GM23338 (cell line): ENCODE measurements around the gene CDHR3. TPM values are rescaled to one million over a fixed set of nuclear protein-coding genes. Genes with fewer than 3 reads are reported as not detected.

Source experiments
- ATAC-seq: fragments of 200-7000 bp; cut with Tn5 transposase; 3 replicates; pipeline ENCODE4 v1.9.1; 2020
- DNase-seq: peaks from one replicate; pipeline ENCODE4 v3.0.0-alpha.2; 2015; ENCODE audit warnings: low spot score
- H2AFZ ChIP-seq: fragments of 200-600 bp; sonication (generic); 2 replicates; pipeline ENCODE4 v1.8.0; 2016; ENCODE audit warnings: antibody characterized with exemption, mild to moderate bottlenecking, moderate library complexity
- H3F3A ChIP-seq: fragments of 200-600 bp; sonication (generic); replicated peaks from 2 replicates; pipeline ENCODE4 v1.8.0; 2017; ENCODE audit warnings: antibody characterized with exemption, mixed run types, low read depth
- H3K27ac ChIP-seq: fragments of 200-600 bp; sonication (generic); 2 replicates; pipeline ENCODE4 v1.6.1; 2016; ENCODE audit warnings: low read depth
- H3K27me3 ChIP-seq: fragments of 200-600 bp; sonication (generic); 2 replicates; pipeline ENCODE4 v1.8.0; 2016; ENCODE audit warnings: mild to moderate bottlenecking, mixed run types, moderate library complexity; ENCODE audit not compliant: insufficient read depth
- H3K36me3 ChIP-seq: fragments of 200-600 bp; sonication (generic); 2 replicates; pipeline ENCODE4 v1.8.0; 2016; ENCODE audit warnings: mild to moderate bottlenecking; ENCODE audit not compliant: insufficient read depth
- H3K4me1 ChIP-seq: fragments of 200-600 bp; sonication (generic); 2 replicates; pipeline ENCODE4 v1.8.0; 2016; ENCODE audit warnings: mild to moderate bottlenecking, moderate library complexity; ENCODE audit not compliant: insufficient read depth
- H3K4me2 ChIP-seq: fragments of 200-600 bp; sonication (generic); 2 replicates; pipeline ENCODE4 v1.7.1; 2017; ENCODE audit warnings: mixed run types
- H3K4me3 ChIP-seq: fragments of 200-600 bp; sonication (generic); 2 replicates; pipeline ENCODE4 v1.6.1; 2016; ENCODE audit warnings: mixed run types
- H3K79me2 ChIP-seq: fragments of 200-600 bp; sonication (generic); replicated peaks from 2 replicates; pipeline ENCODE4 v1.8.0; 2017; ENCODE audit warnings: mild to moderate bottlenecking; ENCODE audit not compliant: insufficient read depth
- H3K9me2 ChIP-seq: fragments of 200-600 bp; sonication (generic); 2 replicates; pipeline ENCODE4 v1.8.0; 2017; ENCODE audit not compliant: insufficient read depth
- H4K20me1 ChIP-seq: fragments of 200-600 bp; sonication (generic); replicated peaks from 2 replicates; pipeline ENCODE4 v1.8.0; 2017; ENCODE audit warnings: mild to moderate bottlenecking; ENCODE audit not compliant: insufficient read depth
- H3K27ac Mint-ChIP-seq: 2 replicates; pipeline ENCODE4 v1.8.0; 2020; ENCODE audit warnings: inconsistent platforms, mild to moderate bottlenecking, moderate library complexity, mixed read lengths
- H3K27me3 Mint-ChIP-seq: 3 replicates; pipeline ENCODE4 v1.8.0; 2022; ENCODE audit warnings: low read depth, mild to moderate bottlenecking, moderate library complexity, mixed read lengths, inconsistent platforms; ENCODE audit not compliant: insufficient read depth, poor library complexity
- H3K36me3 Mint-ChIP-seq: 3 replicates; pipeline ENCODE4 v1.8.0; 2021; ENCODE audit warnings: low read depth, mild to moderate bottlenecking, inconsistent platforms, moderate library complexity, mixed read lengths
- H3K4me1 Mint-ChIP-seq: 3 replicates; pipeline ENCODE4 v1.8.0; 2020; ENCODE audit warnings: mild to moderate bottlenecking, inconsistent platforms, mixed read lengths
- H3K4me3 Mint-ChIP-seq: 3 replicates; pipeline ENCODE4 v1.8.0; 2021; ENCODE audit warnings: moderate library complexity, mild to moderate bottlenecking, inconsistent platforms, mixed read lengths
- H3K9me3 Mint-ChIP-seq: 3 replicates; pipeline ENCODE4 v1.8.0; 2020; ENCODE audit warnings: moderate library complexity, mild to moderate bottlenecking, inconsistent platforms, mixed read lengths
- CREB1 ChIP-seq: fragments of 250-450 bp; sonication (Bioruptor Pico); IDR thresholded peaks from 2 replicates; pipeline ENCODE4 v1.5.0; 2020; ENCODE audit warnings: low read depth, mild to moderate bottlenecking, moderate library complexity
- EZH2 ChIP-seq: fragments of 200-600 bp; sonication (generic); IDR thresholded peaks from one replicate; pipeline ENCODE4 v1.8.0; 2017; ENCODE audit warnings: antibody characterized with exemption, mild to moderate bottlenecking, low read depth; ENCODE audit not compliant: unreplicated experiment
- EZH2phosphoT487 ChIP-seq: fragments of 200-600 bp; sonication (generic); IDR thresholded peaks from one replicate; pipeline ENCODE4 v1.8.1; 2018; ENCODE audit warnings: antibody characterized with exemption; ENCODE audit not compliant: unreplicated experiment
- JUNB ChIP-seq: IDR thresholded peaks from one replicate; pipeline ENCODE4 v1.6.1; 2016; ENCODE audit warnings: antibody characterized with exemption; ENCODE audit not compliant: unreplicated experiment
- NANOG ChIP-seq: IDR thresholded peaks from 2 replicates; pipeline ENCODE4 v1.6.1; 2016; ENCODE audit warnings: antibody characterized with exemption, borderline replicate concordance
- POLR2AphosphoS5 ChIP-seq: IDR thresholded peaks from 2 replicates; pipeline ENCODE4 v1.6.1; 2016; ENCODE audit warnings: antibody characterized with exemption, low read depth
- STAT1 ChIP-seq: IDR thresholded peaks from one replicate; pipeline ENCODE4 v1.6.1; 2016; ENCODE audit warnings: antibody characterized with exemption; ENCODE audit not compliant: unreplicated experiment
- ZNF114 ChIP-seq: fragments of 250-450 bp; sonication (Bioruptor Pico); IDR thresholded peaks from 2 replicates; pipeline ENCODE4 v1.5.0; 2020; ENCODE audit warnings: mild to moderate bottlenecking, moderate library complexity
- ZNF331 ChIP-seq: fragments of 250-450 bp; sonication (Bioruptor Pico); IDR thresholded peaks from 2 replicates; pipeline ENCODE4 v1.5.0; 2020; ENCODE audit warnings: low read depth, mild to moderate bottlenecking, moderate library complexity
- polyA plus RNA-seq: library from polyadenylated mRNA; unstranded; fragments of >200 nt; fragmentation: Nextera tagmentation; extraction: Ambion mirVana; gene quantifications from 2 replicates; pipeline ENCODE4 v1.2.1, GENCODE V29; 2016
- total RNA-seq: library from RNA; depleted of rRNA; stranded (reverse); fragments of >200 nt; shearing (Covaris generic); gene quantifications from 2 replicates; pipeline ENCODE4 v1.2.3, GENCODE V29; 2014
- TF ChIP-seq, protein P1 (sequence below): fragments of 250-450 bp; sonication (Bioruptor Pico); IDR thresholded peaks from 2 replicates; pipeline ENCODE4 v1.5.0; 2020; ENCODE audit warnings: mild to moderate bottlenecking, moderate library complexity
- TF ChIP-seq, protein P2 (sequence below): IDR thresholded peaks from one replicate; pipeline ENCODE4 v1.6.1; 2018; ENCODE audit warnings: antibody characterized with exemption; ENCODE audit not compliant: unreplicated experiment
- TF ChIP-seq, protein P3 (sequence below): IDR thresholded peaks from 2 replicates; pipeline ENCODE4 v1.6.1; 2016; ENCODE audit warnings: antibody characterized with exemption
- TF ChIP-seq, protein P4 (sequence below), 2 experiments: fragments of 200-600 bp in 1 of 2; sonication (generic) in 1 of 2; conservative IDR thresholded peaks; 2 replicates each; pipeline versions ENCODE4 v1.5.1 to v1.6.1; 2016 to 2017; ENCODE audit warnings: antibody characterized with exemption in 2 of 2, low read depth in 2 of 2, mild to moderate bottlenecking in 2 of 2, moderate library complexity in 1 of 2

The CDHR3 gene
- total and polyA plus RNA-seq, 2 experiments from 2014 or later = 5.1 to 12.2 TPM

DNA sequence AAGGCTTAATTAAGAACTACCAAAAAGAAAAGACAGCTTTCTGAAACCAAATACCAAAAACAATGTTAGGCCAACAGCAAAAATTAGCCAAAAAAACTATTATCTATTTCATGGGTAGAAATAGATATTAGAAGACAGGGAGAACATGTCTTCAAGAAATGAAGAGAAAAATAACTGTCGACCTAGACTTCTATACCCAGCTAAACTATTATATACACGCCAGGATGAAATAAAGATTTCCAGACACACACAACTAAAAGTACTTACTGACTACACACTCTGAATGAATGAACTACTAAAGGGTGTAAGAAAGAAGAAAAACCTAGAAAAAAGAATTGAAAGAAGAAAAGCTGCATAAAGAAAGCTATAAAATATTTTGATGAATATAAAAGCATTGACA is 11.5 kb upstream of the CDHR3 start:
- Mint-ChIP-seq H3K27me3 (peaks cover 5% of the 10 kb centered on the region), H3K4me3 (no peak overlapping the region), H3K4me1 (no peaks in the 10 kb centered on the region), H3K36me3 (peaks cover 13% of the 10 kb centered on the region), H3K9me3 (peaks cover 34% of the 10 kb centered on the region), H3K27ac (no peak overlapping the region)
- Histone ChIP-seq H2AFZ (no peak overlapping the region), H3K4me2 (no peak overlapping the region), H3K4me1 (no peaks in the 10 kb centered on the region), H3K79me2 (no peaks in the 10 kb centered on the region), H4K20me1 (no peaks in the 10 kb centered on the region), H3K27ac (no peak overlapping the region), H3F3A (no peaks in the 10 kb centered on the region), H3K9me2 (no peaks in the 10 kb centered on the region), H3K27me3 (no peaks in the 10 kb centered on the region), H3K4me3 (no peak overlapping the region), H3K36me3 (no peaks in the 10 kb centered on the region)
- TF ChIP-seq, protein P1, sequence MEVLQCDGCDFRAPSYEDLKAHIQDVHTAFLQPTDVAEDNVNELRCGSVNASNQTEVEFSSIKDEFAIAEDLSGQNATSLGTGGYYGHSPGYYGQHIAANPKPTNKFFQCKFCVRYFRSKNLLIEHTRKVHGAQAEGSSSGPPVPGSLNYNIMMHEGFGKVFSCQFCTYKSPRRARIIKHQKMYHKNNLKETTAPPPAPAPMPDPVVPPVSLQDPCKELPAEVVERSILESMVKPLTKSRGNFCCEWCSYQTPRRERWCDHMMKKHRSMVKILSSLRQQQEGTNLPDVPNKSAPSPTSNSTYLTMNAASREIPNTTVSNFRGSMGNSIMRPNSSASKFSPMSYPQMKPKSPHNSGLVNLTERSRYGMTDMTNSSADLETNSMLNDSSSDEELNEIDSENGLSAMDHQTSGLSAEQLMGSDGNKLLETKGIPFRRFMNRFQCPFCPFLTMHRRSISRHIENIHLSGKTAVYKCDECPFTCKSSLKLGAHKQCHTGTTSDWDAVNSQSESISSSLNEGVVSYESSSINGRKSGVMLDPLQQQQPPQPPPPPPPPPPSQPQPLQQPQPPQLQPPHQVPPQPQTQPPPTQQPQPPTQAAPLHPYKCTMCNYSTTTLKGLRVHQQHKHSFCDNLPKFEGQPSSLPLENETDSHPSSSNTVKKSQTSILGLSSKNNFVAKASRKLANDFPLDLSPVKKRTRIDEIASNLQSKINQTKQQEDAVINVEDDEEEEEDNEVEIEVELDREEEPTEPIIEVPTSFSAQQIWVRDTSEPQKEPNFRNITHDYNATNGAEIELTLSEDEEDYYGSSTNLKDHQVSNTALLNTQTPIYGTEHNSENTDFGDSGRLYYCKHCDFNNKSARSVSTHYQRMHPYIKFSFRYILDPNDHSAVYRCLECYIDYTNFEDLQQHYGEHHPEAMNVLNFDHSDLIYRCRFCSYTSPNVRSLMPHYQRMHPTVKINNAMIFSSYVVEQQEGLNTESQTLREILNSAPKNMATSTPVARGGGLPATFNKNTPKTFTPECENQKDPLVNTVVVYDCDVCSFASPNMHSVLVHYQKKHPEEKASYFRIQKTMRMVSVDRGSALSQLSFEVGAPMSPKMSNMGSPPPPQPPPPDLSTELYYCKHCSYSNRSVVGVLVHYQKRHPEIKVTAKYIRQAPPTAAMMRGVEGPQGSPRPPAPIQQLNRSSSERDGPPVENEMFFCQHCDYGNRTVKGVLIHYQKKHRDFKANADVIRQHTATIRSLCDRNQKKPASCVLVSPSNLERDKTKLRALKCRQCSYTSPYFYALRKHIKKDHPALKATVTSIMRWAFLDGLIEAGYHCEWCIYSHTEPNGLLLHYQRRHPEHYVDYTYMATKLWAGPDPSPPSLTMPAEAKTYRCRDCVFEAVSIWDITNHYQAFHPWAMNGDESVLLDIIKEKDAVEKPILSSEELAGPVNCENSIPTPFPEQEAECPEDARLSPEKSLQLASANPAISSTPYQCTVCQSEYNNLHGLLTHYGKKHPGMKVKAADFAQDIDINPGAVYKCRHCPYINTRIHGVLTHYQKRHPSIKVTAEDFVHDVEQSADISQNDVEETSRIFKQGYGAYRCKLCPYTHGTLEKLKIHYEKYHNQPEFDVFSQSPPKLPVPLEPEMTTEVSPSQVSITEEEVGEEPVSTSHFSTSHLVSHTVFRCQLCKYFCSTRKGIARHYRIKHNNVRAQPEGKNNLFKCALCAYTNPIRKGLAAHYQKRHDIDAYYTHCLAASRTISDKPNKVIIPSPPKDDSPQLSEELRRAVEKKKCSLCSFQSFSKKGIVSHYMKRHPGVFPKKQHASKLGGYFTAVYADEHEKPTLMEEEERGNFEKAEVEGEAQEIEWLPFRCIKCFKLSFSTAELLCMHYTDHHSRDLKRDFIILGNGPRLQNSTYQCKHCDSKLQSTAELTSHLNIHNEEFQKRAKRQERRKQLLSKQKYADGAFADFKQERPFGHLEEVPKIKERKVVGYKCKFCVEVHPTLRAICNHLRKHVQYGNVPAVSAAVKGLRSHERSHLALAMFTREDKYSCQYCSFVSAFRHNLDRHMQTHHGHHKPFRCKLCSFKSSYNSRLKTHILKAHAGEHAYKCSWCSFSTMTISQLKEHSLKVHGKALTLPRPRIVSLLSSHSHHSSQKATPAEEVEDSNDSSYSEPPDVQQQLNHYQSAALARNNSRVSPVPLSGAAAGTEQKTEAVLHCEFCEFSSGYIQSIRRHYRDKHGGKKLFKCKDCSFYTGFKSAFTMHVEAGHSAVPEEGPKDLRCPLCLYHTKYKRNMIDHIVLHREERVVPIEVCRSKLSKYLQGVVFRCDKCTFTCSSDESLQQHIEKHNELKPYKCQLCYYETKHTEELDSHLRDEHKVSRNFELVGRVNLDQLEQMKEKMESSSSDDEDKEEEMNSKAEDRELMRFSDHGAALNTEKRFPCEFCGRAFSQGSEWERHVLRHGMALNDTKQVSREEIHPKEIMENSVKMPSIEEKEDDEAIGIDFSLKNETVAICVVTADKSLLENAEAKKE (CRISPR knock-in tag) = no peak
- TF ChIP-seq, protein P2, sequence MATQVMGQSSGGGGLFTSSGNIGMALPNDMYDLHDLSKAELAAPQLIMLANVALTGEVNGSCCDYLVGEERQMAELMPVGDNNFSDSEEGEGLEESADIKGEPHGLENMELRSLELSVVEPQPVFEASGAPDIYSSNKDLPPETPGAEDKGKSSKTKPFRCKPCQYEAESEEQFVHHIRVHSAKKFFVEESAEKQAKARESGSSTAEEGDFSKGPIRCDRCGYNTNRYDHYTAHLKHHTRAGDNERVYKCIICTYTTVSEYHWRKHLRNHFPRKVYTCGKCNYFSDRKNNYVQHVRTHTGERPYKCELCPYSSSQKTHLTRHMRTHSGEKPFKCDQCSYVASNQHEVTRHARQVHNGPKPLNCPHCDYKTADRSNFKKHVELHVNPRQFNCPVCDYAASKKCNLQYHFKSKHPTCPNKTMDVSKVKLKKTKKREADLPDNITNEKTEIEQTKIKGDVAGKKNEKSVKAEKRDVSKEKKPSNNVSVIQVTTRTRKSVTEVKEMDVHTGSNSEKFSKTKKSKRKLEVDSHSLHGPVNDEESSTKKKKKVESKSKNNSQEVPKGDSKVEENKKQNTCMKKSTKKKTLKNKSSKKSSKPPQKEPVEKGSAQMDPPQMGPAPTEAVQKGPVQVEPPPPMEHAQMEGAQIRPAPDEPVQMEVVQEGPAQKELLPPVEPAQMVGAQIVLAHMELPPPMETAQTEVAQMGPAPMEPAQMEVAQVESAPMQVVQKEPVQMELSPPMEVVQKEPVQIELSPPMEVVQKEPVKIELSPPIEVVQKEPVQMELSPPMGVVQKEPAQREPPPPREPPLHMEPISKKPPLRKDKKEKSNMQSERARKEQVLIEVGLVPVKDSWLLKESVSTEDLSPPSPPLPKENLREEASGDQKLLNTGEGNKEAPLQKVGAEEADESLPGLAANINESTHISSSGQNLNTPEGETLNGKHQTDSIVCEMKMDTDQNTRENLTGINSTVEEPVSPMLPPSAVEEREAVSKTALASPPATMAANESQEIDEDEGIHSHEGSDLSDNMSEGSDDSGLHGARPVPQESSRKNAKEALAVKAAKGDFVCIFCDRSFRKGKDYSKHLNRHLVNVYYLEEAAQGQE = no peak
- TF ChIP-seq ZNF331 = no peak
- no peak for TF ChIP-seq JUNB
- no peak for TF ChIP-seq POLR2AphosphoS5
- no peak for TF ChIP-seq CREB1 (CRISPR knock-in tag)
- TF ChIP-seq ZNF114 (CRISPR knock-in tag) = no peak
- TF ChIP-seq, protein P3, sequence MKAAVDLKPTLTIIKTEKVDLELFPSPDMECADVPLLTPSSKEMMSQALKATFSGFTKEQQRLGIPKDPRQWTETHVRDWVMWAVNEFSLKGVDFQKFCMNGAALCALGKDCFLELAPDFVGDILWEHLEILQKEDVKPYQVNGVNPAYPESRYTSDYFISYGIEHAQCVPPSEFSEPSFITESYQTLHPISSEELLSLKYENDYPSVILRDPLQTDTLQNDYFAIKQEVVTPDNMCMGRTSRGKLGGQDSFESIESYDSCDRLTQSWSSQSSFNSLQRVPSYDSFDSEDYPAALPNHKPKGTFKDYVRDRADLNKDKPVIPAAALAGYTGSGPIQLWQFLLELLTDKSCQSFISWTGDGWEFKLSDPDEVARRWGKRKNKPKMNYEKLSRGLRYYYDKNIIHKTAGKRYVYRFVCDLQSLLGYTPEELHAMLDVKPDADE = no peak
- TF ChIP-seq, protein P4, sequence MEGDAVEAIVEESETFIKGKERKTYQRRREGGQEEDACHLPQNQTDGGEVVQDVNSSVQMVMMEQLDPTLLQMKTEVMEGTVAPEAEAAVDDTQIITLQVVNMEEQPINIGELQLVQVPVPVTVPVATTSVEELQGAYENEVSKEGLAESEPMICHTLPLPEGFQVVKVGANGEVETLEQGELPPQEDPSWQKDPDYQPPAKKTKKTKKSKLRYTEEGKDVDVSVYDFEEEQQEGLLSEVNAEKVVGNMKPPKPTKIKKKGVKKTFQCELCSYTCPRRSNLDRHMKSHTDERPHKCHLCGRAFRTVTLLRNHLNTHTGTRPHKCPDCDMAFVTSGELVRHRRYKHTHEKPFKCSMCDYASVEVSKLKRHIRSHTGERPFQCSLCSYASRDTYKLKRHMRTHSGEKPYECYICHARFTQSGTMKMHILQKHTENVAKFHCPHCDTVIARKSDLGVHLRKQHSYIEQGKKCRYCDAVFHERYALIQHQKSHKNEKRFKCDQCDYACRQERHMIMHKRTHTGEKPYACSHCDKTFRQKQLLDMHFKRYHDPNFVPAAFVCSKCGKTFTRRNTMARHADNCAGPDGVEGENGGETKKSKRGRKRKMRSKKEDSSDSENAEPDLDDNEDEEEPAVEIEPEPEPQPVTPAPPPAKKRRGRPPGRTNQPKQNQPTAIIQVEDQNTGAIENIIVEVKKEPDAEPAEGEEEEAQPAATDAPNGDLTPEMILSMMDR (conservative IDR thresholded peaks at IDR 0.05; ENCODE audit: low read depth in 2 of 2) = no peak
- TF ChIP-seq EZH2phosphoT487 = no peak
- no peak for TF ChIP-seq EZH2
- no peak for TF ChIP-seq STAT1
- no peak for TF ChIP-seq NANOG
- DNase-seq = no peak
- ATAC-seq = no peak
